OCI-LY7 (cell line): ENCODE data around the gene HLX.

Source experiments
- CTCF ChIP-seq: fragments of 200-600 bp; sonication (generic); conservative IDR thresholded peaks from 2 replicates; pipeline ENCODE4 v1.5.1; 2014; ENCODE audit warnings: mild to moderate bottlenecking, antibody characterized with exemption, low read length, moderate library complexity, mixed read lengths
- EZH2phosphoT487 ChIP-seq: fragments of 200-600 bp; sonication (generic); IDR thresholded peaks from 2 replicates; pipeline ENCODE4 v1.6.1; 2018; ENCODE audit warnings: low read depth, borderline replicate concordance, mild to moderate bottlenecking, mixed run types, antibody characterized with exemption, low read length, moderate library complexity, mixed read lengths

GRCh38 chr1:220872296-220872695, 6.9 kb upstream of the HLX start:
- no peak for TF ChIP-seq CTCF
- no peak for TF ChIP-seq EZH2phosphoT487
